Fibroblast of mammary gland (primary cell): ENCODE data around the gene BIRC2.

Source experiments
- DNase-seq: peaks from one replicate; pipeline ENCODE4 v3.0.0-alpha.2; 2010; ENCODE audit warnings: low read depth
- H3K4me3 ChIP-seq: 2 replicates; pipeline ENCODE4 v1.5.1; 2011; ENCODE audit warnings: low read depth, mild to moderate bottlenecking, low read length, moderate library complexity; ENCODE audit not compliant: control insufficient read depth
- CTCF ChIP-seq: conservative IDR thresholded peaks from 2 replicates; pipeline ENCODE4 v1.5.1; 2011; ENCODE audit warnings: low read depth, low read length, inconsistent platforms; ENCODE audit not compliant: control insufficient read depth, insufficient read depth

The BIRC2 gene

GRCh38 chr11:102322560-102322959 lies 24.5 kb upstream of the BIRC2 start:
- no peak for TF ChIP-seq CTCF
- H3K4me3 ChIP-seq: no peak overlapping the region
- no peak for DNase-seq

GRCh38 chr11:102323542-102324251 lies 23.3 kb upstream of the BIRC2 start:
- no peak for TF ChIP-seq CTCF
- H3K4me3 ChIP-seq: no peak overlapping the region
- DNase-seq: peak; percentile 72

- H3K4me3 ChIP-seq: no peak overlapping the region
Observed at GRCh38 chr11:102325088-102325487, 21.9 kb upstream of the BIRC2 start.

GRCh38 chr11:102328748-102329147 lies 18.3 kb upstream of the BIRC2 start:
- no peak overlapping the region for H3K4me3 ChIP-seq
- DNase-seq: no peak
- TF ChIP-seq CTCF: no peak

More at GRCh38 chr11:102325088-102325487, 21.9 kb upstream of the BIRC2 start:
- no peak for DNase-seq
- TF ChIP-seq CTCF: no peak

GRCh38 chr11:102330231-102330630 lies 16.8 kb upstream of the BIRC2 start:
- H3K4me3 ChIP-seq: no peak overlapping the region
- TF ChIP-seq CTCF: no peak
- DNase-seq: no peak

GRCh38 chr11:102331341-102331740 lies 15.7 kb upstream of the BIRC2 start:
- TF ChIP-seq CTCF: no peak
- DNase-seq: no peak
- no peak overlapping the region for H3K4me3 ChIP-seq
